ENCODE data around the gene CD47. TPM values are rescaled to one million over a fixed set of nuclear protein-coding genes. Genes with fewer than 3 reads are reported as not detected.

CD47 gene
- 35.8 TPM for polyA plus RNA-seq (2013, experiment 1 of 2; ENCODE audit: insufficient read length)
- polyA plus RNA-seq (2013, experiment 2 of 2; ENCODE audit: insufficient read length) = 37.1 TPM

DNA sequence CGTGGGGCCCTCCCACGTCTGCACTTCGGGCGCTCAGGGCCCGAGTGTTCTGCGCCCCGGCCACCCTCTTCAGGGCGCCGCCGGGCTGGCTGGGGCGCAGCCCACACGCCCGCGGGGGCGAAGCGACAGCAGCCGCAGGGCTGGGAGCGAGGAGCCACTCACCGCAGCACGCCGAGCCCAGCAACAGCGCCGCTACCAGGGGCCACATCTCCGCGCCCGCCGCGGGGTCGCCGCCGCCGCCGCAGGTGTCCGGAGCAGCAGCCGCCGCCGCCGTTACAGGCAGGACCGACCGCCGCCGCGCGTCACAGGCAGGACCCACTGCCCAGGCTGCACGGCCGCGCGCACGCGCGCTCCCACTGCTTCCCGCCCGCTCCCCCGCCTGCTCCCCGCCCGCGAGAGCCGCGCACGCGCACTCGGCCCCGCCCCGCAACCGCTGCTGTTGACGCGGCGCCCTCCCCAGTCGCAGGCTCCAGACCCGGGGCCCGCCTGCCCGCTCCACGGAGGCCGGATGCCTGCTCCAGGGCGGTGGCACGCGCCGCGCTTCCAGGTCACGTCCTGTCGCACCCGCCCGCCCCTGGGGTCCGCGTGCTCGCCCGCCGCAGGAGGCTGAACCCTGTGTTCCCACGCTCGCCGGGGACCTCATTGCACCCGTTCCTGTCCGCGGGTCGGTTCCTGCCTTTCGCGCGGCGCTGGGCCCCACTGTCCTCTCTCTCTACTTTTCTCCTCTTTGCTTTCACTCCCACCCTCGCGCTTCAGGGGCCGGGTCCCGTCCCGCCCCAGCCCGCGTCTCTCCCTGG, at the start of gene CD47:
Gene CD47, minus strand, starts transcription at position 331 of the 797 bp plus-strand sequence. Its CDS starts 123 bp downstream, at position 208.
- peak; percentile 90 for DNase-seq

DNA sequence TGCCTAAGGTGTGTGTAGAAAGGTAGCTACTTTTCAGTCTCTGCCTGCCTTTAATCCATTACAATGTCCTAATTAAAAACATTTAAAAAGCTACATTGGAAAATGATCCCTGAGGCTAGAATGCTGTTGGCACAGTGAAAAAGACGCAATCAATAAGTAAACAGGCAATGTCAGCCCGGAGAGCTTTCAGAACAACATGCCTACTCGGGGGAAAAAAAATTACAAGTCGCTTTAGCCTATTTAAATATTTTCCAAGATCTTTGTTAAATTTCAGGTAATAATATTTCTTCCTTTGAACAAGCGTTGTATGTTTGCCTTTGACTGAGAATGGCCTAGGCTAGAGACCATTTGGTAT, 46.6 kb upstream of the CD47 start:
- DNase-seq = no peak

DNA sequence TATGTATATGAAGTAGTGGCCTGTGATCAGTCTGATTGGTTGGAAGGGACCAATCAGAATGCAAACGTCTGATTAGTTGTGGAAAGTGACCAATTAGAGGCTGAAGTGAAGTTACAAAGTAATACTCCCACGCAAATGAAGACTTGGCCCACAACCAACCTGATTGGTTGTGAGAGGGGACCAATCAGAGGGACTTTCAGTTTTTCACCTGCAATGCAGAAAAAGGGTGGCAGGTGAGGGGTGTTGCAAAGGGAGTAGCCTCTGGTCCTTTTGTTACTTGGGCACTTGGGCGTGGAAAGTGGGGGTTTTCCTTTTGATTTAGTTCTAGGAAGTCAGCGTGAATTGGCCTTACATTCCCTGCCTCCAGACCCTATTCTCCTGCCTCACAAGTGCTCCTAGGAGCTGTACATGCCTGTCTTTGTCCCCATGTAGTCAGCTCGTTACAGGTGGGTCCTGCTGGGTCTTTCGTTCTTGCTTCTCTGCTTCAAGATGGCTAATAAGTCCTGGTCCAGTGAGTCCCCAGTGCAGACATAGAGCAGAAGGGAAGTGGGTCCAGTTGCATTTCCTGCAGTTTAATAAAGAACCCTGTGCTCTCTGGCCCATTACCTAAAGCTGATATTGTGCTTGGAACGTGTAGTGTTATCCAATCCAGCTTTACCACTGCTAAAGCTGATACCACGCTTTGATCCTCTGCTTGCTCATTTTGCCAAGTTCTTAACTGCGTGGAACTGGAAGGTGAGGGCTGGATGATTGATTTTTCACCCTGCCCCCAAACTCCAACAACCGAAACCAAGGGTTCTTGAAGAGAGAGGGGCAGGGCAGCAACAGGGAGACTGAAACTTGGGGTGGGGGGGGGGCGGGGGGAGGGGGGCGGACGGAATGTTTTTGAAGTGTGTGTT, 46.0 kb upstream of the CD47 start:
- no peak for DNase-seq

DNA sequence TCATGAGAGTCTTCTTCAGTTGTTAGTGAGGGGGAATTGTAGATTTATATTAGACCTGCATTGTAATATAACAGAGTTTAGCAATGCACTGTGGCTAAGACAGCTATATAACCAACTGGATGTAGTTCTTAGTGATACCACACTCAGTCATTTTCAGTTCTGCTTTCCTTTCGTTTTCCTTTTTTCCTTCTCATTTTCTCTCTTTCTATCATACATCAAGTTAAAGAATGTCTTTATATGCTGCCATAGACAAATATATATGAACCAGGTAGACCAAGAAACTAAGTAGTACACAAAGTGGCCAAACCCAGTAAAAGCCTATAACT, 43.7 kb upstream of the CD47 start:
- no peak for DNase-seq

DNA sequence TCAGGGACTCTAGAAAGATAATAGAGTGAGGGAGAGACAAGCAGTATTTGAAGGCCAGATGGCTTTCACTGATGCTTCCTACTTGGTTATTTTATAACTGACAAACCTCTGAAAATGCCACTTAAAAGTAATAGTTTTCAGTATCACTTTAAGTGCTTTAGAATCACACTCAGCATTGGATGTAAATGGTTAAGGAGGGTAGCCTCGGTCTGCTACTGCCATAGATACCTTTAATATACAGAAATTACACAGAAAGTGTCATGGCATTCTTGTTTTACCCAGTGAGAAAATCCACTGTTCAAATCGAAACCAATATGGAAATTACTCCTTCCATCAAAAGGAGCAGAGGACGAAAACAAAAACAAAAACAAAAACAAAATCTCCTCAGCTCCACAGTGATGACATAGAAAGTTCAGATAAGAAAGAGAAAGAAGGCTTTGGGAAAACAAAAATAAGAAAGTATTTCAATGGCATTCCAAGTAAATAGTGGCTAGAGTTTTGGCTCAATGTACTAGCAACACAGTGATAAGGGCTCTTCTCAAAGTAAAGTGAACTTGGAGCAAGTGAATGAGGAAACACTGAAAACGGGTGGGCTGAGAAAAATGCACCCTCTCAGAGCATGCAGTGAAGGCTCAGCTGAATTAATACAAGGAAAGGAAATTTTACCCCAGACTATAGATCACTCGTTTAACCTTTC, 43.2 kb upstream of the CD47 start:
- DNase-seq = no peak

DNA sequence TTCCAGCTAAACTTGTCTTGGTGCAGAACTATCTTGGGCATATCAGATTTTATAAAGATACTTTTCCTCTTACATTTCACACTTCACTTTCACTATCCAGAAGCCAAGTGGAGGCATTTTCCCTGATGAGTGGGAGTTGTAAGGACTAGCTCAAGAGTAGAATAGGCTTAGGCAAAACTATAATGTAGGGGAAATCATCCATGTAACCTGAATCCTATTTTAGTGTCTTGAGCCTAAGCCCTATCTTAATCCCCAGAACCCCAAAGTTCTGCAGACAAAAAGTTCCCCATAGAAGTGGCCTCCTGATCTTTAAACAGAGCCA, 42.2 kb upstream of the CD47 start:
- no peak for DNase-seq

DNA sequence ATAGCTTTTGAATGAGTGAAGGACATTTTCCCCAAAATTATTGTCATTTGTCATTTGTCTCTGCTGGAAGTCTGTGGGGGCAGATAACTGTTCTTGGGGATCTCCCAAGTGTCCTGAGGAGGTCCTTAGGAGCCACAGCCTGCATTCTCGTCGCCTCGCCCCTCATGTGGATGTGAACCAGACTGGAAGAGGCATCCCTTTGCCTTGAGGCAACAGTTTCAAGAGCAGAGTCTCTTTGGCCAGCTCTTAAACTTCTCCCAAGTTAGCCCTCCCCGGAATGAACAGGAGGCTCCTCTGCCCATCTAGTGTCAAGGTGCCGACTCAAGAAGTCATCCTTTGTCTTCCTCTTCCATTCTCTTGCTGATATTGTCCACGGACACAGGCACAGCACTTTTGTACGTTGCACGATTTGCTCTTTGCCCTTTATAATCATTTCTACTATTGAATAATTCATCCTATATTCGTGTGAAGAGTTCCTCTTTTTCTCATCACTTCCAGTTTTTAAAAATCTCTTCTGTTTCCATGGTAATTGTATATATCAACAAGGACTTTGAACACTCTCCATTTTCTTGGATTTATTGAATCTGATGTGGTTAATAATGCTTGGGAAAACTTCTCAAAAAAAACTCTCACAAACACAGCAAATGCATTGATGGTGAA, 40.8 kb upstream of the CD47 start:
- no peak for DNase-seq

DNA sequence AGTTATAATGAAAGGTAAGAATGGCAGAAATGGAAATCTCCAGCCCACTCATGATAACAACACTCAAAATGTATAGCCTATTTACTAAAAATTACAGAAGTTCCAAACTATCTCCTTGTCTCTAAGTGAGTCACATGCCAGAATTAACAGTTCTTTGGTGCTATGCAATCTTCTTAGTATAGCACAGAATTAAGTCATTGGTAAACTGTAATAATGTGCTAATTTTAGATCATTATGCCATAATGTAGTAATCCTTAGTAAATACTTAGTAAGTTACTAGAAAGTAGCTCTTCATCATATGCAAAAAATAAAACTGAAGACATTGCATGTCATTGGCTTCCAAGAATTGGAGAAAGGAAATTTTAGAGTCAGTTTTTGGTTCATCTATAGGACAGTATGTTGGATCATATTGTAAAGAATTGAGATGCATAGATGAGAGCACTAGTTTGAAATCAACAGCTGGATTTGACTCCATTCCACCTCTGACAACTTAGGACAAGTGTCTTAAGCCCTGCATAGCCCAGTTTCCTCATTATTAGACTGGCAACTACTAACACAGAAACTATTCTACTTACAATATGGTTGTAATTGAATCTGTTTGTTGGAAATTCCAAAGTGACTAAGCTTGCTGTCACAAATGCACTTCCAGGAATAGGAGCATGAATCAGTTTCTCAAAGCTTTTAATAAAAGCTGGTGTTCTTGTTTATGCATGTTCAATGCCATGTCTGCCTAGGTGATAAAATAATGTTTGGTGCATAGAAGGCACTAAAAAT, 40.1 kb upstream of the CD47 start:
- peak; percentile 87 for DNase-seq

DNA sequence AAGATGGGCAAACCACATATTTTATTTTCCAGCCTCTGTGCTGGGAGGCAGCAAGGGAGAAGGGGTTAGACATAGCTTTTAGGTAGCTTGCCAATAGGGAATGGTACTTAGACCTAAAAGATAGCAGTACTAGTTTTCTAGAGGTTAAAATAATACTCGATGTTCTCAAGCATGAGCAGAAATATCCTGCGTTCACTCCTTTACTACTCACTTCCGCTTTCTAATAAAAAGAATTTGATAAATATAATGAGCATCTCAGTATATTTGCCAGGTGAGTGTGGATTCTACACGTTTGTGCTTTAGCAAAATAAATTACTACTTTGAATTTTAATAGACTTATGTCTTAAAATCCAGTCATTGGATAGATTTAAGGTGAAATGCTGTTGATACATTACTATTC, 39.4 kb upstream of the CD47 start:
- DNase-seq = no peak

DNA sequence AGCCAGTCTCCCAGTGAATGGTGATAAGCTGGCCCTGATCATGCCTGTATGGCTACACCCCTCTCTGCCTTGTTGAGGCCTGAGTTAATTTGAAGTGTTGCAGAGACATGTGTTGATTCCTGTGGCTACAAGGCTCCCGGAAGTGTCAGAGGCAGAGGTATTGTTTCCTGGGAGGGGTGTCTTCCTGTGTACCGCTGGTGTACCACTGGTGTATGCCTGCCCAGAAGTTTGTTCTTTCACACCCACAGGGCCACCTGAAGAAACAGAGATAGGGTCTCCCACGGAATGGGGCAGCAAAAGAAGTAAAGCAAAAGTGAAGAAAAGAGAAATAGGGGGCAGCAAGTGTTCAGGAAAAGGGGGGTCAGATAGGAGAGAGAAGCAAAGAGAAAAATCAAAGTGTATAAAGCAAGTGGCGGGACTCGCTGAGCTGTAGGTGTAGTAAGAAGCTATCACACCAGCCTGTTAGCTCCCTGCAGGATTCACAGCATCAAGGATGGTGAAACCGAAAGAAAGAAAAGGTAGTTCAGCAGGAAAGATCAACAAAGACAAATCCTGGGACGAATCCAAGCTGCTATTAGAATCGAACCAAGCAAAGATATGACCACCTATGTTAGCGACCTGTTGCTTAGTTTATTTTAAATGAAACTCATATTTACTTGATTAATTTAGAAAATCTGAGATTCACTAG, 36.6 kb upstream of the CD47 start:
- DNase-seq = no peak

DNA sequence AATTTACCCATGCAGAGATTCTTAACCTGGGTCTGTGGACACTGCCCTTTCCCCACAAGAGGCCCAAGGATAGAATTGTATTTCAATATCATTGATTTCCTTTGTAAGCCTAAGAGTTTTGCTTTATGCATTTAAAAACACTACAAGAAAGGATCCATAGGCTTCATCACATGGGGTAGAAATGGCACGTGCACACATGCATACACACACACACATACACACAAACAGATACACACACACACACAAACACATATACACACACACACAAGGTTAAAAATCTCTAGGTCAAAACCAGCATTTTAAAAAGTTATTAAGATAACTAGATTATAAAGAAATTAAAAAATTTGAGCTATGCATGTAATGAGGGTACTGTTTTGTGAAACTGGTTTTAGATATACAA, 35.5 kb upstream of the CD47 start:
- no peak for DNase-seq

DNA sequence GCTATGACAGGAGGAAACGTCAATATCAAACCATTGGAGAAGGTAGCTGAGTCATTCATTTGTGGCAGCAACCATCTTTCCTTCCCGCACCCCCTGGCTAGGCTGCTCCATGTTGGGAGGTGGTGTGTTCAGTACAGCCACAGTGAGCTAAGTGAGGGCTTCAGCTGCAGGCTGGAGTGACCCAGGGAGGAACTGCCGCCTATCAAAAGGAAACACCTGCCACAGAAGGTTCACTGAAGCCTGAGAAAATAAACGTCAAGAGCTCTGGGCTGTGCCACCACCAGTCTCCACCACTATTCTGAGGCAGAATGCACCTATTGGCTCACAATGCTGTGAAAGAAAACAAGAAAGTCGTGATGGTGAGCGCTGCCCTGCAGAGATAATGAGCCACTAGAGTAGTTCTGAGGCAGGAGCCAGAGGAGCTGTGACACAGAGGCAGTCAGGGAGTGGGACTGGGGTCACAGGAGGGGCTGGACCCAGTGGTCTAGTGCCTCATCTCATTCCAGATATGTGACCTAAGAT, 34.8 kb upstream of the CD47 start:
- DNase-seq = no peak

DNA sequence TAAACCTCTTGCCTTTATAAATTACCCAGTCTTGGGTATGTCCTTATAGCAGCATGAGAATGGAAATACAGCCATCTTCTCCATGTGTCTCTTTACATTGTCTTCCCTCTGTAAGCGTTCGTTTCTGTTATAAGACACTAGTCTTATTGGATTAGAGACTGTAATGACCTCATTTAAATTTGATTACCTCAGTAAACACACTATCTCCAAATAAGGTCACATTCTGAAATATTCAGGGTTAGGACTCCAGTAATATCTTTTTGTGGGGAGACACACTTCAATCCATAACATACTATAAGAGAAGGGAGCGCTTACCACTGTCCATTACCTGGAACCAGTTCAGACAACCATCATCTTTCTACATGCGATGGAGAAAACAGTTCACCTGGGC, 34.3 kb upstream of the CD47 start:
- no peak for DNase-seq

DNA sequence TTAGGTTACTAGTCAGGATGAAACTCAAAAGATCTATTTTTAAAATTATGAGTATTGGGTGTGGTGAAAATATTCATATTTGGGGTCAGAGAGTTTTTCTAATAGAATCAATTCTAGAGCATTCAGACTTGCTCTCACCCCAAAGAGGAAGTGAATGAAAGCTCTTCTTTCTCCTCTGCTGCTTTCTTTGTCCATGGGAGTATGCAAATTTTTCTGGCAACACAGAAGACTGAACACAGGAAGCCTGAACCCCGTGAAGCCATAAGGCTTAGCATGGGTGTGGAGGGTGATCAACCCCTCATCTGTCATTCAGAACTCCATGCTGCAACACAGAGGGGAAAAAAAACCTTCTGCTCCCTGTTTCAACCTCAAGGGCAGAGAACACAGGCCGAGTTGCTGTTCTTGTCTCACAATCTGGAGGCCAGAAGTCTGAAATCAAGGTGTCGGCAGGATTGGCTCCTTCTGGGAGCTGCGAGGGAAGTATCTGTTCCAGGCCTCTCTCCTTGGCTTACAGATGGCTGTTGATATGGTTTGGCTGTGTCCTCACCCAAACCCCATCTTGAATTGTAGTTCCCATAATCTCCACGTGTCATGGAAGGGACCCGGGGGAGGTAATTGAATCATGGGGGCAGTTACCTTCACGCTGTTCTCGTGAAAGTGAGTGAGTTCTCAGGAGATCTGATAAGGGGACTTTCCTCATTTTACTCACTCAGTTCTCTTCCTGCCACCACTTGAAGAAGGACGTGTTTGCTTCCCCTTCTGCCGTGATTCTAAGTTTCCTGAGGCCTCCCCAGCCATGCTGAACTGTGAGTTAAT, 33.7 kb upstream of the CD47 start:
- no peak for DNase-seq

DNA sequence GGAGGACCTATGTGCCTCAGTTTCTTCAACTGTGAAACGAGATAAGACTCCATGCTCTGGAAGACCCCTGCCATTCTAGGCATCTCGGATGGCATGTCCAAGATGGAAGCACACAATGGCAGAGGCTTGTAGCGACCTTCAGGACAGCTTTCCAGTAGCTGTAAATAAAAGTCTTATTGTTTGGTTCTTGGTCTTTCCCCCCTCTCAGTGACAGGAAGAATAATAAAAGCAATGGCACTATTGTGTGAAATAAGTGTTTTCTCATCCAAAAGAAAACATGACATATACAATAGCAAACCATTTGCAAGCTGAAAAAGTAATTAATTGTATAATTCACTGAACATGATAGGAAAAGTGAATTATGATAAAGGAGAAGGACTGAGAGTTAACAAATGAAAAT, 32.5 kb upstream of the CD47 start:
- no peak for DNase-seq

DNA sequence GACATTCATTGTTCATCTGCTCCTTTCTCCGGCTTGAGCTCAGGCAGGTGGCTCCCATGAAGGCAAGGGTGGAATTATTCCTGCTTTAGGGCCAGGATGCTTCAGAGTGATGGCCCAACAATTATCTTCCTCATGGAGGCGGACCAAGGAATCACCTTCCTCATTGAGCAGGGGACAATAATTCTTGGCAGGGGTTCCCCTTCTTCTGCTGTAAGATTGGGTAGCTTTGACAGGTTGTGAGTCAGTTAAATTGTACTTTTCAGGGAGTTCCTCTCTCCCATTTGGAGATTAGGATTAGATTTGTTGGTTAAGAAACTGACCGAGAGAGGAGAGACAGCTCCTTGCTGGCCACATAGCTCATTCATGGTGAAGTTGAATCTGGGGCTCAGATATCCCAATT, 31.4 kb upstream of the CD47 start:
- DNase-seq = no peak

DNA sequence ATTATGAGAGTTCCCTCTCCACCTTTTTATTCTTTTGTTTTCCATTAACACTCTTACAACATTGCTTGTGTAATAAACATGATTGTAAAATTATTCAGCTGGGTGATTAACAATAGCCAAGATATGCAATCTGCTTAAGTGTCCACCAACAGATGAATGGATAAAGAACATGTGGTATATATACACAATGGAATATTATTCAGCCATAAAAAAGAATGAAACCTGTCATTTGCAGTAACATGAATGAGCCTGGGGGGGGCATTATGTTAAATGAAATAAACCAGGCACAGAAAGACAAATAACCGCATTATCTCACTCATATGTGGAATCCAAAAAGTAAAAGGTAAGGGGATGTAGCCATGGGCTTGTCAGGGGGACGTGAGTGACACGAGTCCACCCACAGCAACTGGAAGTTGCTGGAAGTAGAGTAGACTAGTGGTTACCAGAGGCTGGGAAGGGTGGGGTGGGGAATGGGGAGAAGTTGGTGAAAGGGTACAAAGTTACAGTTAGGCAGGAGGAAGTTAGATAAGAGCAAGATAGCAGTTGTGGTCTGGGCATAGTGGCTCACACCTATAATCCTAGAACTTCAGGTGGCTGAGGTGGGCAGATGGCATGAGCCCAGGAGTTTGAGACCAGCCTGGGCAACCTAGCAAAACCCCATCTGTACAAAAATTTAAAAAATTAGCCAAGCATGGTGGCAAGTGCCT, 28.7 kb upstream of the CD47 start:
- no peak for DNase-seq

DNA sequence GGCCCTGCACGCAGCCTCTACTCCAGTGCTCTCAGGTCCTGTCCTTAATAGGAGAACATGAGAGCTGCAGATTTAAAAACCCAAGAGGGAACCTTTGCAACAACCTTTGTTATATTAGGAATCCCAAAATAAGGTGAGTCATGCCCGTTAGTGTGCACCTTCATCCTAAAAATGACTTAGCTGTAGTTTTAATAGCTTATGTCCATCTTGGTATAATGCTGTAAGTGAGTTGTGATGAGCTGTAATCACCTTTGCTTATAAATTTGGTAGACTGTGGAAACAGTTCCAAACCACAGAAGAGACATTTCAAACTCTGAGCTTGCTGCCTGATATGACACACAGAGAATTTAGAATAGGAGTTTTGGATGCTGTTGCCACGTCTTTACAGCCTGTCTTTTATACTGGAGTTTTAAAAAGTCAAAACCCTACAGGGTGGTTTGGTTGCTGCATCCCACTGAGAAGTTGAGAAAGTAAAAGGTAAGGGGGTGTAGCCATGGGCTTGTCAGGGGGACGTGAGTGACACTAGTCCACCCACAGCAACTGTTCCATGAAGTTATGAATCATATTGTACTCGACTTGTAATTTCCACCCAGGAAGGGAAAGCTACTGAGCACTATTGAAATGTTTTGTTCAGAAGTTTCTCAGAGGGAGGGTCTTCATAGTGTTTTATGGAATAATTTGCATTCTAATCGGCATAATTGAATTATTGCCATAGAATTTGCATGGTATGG, 27.4 kb upstream of the CD47 start:
- DNase-seq = no peak

DNA sequence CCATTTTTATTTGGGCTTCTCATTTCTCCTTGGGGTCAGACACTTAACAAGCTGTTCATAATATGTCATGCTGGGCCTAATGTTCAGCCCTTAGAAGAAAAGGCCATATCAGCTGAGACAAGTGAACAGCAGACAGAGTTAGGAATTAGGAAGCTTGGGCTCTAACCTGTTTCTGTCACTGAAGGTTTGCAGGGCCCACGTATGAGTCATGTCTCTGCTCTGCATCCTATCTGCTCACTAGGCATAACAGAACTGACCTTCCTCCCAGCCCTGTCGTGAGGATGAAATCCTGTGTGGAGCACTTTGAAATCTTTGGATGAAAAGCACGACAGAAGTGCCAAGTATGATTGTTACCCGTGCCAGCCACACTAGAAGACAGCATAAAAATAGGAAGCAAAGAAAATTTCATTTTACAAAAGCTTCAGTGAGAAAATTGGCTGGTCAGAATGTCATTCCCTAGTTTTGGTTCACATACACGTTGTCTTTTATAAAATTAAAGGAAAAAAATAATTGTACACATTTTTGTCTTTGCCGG, 26.5 kb upstream of the CD47 start:
- no peak for DNase-seq

Measured in fibroblast of skin of scalp (primary cell).